HCT116 (cell line): ENCODE results near the gene TMEM151A. TPM values are rescaled to one million over a fixed set of nuclear protein-coding genes. Genes with fewer than 3 reads are reported as not detected.

Source experiments
- ATAC-seq: fragments of 200-7000 bp; cut with Tn5 transposase; 2 replicates; pipeline ENCODE4 v1.9.1; 2020; ENCODE audit warnings: mild to moderate bottlenecking, moderate library complexity
- BruUV-seq: library from RNA; stranded (reverse); fragments of 400-500 nt; replicated peaks from 2 replicates; lab custom pipeline; 2021; lab: Mats Ljungman, UMichigan
- CTCF ChIA-PET: fragments of 300-600 bp; sonication (Branson Sonifier 250); formaldehyde crosslinking; loops from one replicate; lab custom pipeline; 2021; ENCODE audit warnings: antibody characterized with exemption; lab: Charles Lee
- POLR2A ChIA-PET: fragments of 300-600, 350-600 bp; sonication (Branson Sonifier 250); formaldehyde crosslinking; loops from one replicate; lab custom pipeline; 2021; ENCODE audit warnings: antibody characterized with exemption; lab: Charles Lee
- RAD21 ChIA-PET, 2 experiments: fragments of 300-600 bp; sonication (Branson Sonifier 250); formaldehyde crosslinking; loops; one replicate each; lab custom pipeline; 2023; ENCODE audit warnings: low total read pairs in 2 of 2; ENCODE audit not compliant: uncharacterized antibody in 2 of 2, unreplicated experiment in 2 of 2, low non-redundant PET in 1 of 2; lab: Charles Lee
- DNase-seq: peaks from one replicate; pipeline ENCODE4 v3.0.0-alpha.2; 2010; ENCODE audit warnings: low read depth, low spot score
- H2AFZ ChIP-seq: fragments of 200-600 bp; shearing (Covaris generic), sonication (generic); 2 replicates; pipeline ENCODE4 v1.6.1; 2017; ENCODE audit warnings: low read depth, mixed run types, mixed read lengths, antibody characterized with exemption, low read length; ENCODE audit not compliant: poor library complexity, severe bottlenecking
- H3K27ac ChIP-seq: 2 replicates; pipeline ENCODE4 v1.5.1; 2012; ENCODE audit warnings: low read depth, low read length
- H3K27me3 ChIP-seq: fragments of 200-600 bp; sonication (generic); 2 replicates; pipeline ENCODE4 v1.6.1; 2016; ENCODE audit warnings: mixed run types, low read length, mixed read lengths; ENCODE audit not compliant: insufficient read depth
- H3K36me3 ChIP-seq, 2 experiments: fragments of 200-500 bp in 1 of 2; fragments of 200-600 bp in 1 of 2; sonication (Bioruptor generic) in 1 of 2; sonication (generic) in 1 of 2; 2 replicates each; pipeline versions ENCODE4 v1.5.1 to v1.6.1; 2014 to 2016; ENCODE audit warnings: low read length in 2 of 2, inconsistent platforms in 1 of 2, mixed read lengths in 1 of 2, mixed run types in 1 of 2; ENCODE audit not compliant: insufficient read depth in 2 of 2, control insufficient read depth in 1 of 2
- H3K4me1 ChIP-seq, 2 experiments: fragments of 200-600 bp in 1 of 2; sonication (generic) in 1 of 2; 2 replicates each; pipeline versions ENCODE4 v1.5.1 to v1.6.1; 2012 to 2017; ENCODE audit warnings: low read length in 2 of 2, inconsistent platforms in 1 of 2, mild to moderate bottlenecking in 1 of 2, mixed read lengths in 1 of 2, mixed run types in 1 of 2, moderate library complexity in 1 of 2; ENCODE audit not compliant: insufficient read depth in 2 of 2, control insufficient read depth in 1 of 2
- H3K4me2 ChIP-seq: fragments of 200-600 bp; sonication (generic); 2 replicates; pipeline ENCODE4 v1.6.1; 2017; ENCODE audit warnings: mixed run types, low read length, mixed read lengths
- H3K4me3 ChIP-seq, 2 experiments: fragments of 200-600 bp in 1 of 2; sonication (generic) in 1 of 2; replicated peaks in 1 of 2; 2 replicates each; pipeline ENCODE4 v1.5.1; 2011 to 2016; ENCODE audit warnings: low read length in 2 of 2, control low read depth in 1 of 2, low read depth in 1 of 2, mild to moderate bottlenecking in 1 of 2, mixed read lengths in 1 of 2, mixed run types in 1 of 2
- H3K79me2 ChIP-seq: fragments of 200-600 bp; sonication (generic); 2 replicates; pipeline ENCODE4 v1.6.1; 2017; ENCODE audit warnings: mild to moderate bottlenecking, mixed run types, low read length, moderate library complexity, mixed read lengths; ENCODE audit not compliant: insufficient read depth
- H3K9ac ChIP-seq: fragments of 200-600 bp; sonication (generic); 2 replicates; pipeline ENCODE4 v1.6.1; 2016; ENCODE audit warnings: low read length, mixed read lengths
- H3K9me2 ChIP-seq: fragments of 200-600 bp; sonication (generic), shearing (Covaris generic); 2 replicates; pipeline ENCODE4 v1.6.1; 2017; ENCODE audit warnings: mixed run types, mild to moderate bottlenecking, moderate library complexity; ENCODE audit not compliant: insufficient read depth
- H3K9me3 ChIP-seq, 2 experiments: fragments of 200-500 bp in 1 of 2; fragments of 200-600 bp in 1 of 2; sonication (Bioruptor generic) in 1 of 2; sonication (generic) in 1 of 2; 2 replicates each; pipeline ENCODE4 v1.6.1; 2014 to 2017; ENCODE audit warnings: low read length in 2 of 2, mixed read lengths in 2 of 2, inconsistent platforms in 1 of 2, low read depth in 1 of 2, mild to moderate bottlenecking in 1 of 2, mixed run types in 1 of 2, moderate library complexity in 1 of 2; ENCODE audit not compliant: control insufficient read depth in 1 of 2, insufficient read depth in 1 of 2
- H4K20me1 ChIP-seq: fragments of 200-600 bp; sonication (generic), shearing (Covaris generic); 2 replicates; pipeline ENCODE4 v1.6.1; 2017; ENCODE audit warnings: mixed run types, mild to moderate bottlenecking, moderate library complexity; ENCODE audit not compliant: insufficient read depth
- CBX3 ChIP-seq: IDR thresholded peaks from 2 replicates; pipeline ENCODE4 v1.6.1; 2012; ENCODE audit warnings: low read depth
- EGR1 ChIP-seq: IDR thresholded peaks from 2 replicates; pipeline ENCODE4 v1.6.1; 2012; ENCODE audit warnings: low read depth
- EZH2 ChIP-seq: fragments of 200-600 bp; sonication (generic); IDR thresholded peaks from 2 replicates; pipeline ENCODE4 v1.6.1; 2017; ENCODE audit warnings: antibody characterized with exemption, mixed run types
- EZH2phosphoT487 ChIP-seq: fragments of 200-600 bp; IDR thresholded peaks from 2 replicates; pipeline ENCODE4 v1.6.1; 2018; ENCODE audit warnings: antibody characterized with exemption, borderline replicate concordance
- JUND ChIP-seq: IDR thresholded peaks from 2 replicates; pipeline ENCODE4 v1.6.1; 2012
- RAD21 ChIP-seq: IDR thresholded peaks from 2 replicates; pipeline ENCODE4 v1.6.1; 2012; ENCODE audit warnings: low read depth, mild to moderate bottlenecking
- SIN3A ChIP-seq: IDR thresholded peaks from 2 replicates; pipeline ENCODE4 v1.6.1; 2012; ENCODE audit warnings: low read depth
- YY1 ChIP-seq: IDR thresholded peaks from 2 replicates; pipeline ENCODE4 v1.6.1; 2011; ENCODE audit warnings: low read length, low read depth, moderate library complexity, mild to moderate bottlenecking; ENCODE audit not compliant: insufficient replicate concordance; ENCODE audit errors: extremely low read depth
- ZFX ChIP-seq: fragments of 450-650 bp; IDR thresholded peaks from 2 replicates; pipeline ENCODE4 v1.6.1; 2017
- ZNF274 ChIP-seq: fragments of 200-500 bp; sonication (Bioruptor generic); IDR thresholded peaks from 2 replicates; pipeline ENCODE4 v1.6.1; 2014; ENCODE audit warnings: mild to moderate bottlenecking, low read depth, low read length, inconsistent platforms
- intact Hi-C: fragments of 100-400 bp; cut with micrococcal nuclease; formaldehyde crosslinking; loops from 2 replicates; pipeline ENCODE4 v1.10.0; 2022
- total RNA-seq: library from RNA; stranded (reverse); gene quantifications from one replicate; pipeline ENCODE4 v1.2.1, GENCODE V29; 2021; ENCODE audit not compliant: unreplicated experiment
- TF ChIP-seq, protein P1 (sequence below): IDR thresholded peaks from 2 replicates; pipeline ENCODE4 v1.6.1; 2011; ENCODE audit warnings: mild to moderate bottlenecking, low read length, moderate library complexity; ENCODE audit not compliant: insufficient replicate concordance; ENCODE audit errors: extremely low read depth
- TF ChIP-seq, protein P2 (sequence below): IDR thresholded peaks from 2 replicates; pipeline ENCODE4 v1.6.1; 2012

TMEM151A gene
- total RNA-seq, 1 experiment from 2014 or later, result 5.9 TPM

DNA sequence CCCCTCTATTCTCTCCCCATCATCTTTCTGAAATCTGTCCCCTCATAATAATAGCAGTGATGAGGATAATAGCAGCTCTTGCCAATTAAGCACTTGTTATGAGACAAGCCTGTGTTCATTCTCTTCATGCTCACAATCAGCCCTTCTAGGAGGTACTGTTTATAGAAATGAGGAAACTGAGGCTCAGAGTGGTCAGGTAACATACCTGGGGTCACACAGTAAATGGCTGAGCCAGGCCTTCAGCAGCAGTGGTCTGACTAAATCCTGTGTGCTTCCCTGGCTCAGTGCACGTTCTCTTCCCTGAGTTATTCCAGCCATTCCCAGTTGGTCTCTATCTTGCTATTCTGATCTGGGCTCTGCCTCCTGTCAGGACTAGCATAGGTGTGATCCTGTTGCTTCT lies 17.5 kb upstream of the TMEM151A start:
- Histone ChIP-seq H3K4me2 (no peak overlapping the region), H3K27ac (no peak overlapping the region), H2AFZ (no peak overlapping the region), H3K9me2 (no peaks in the 10 kb centered on the region)
- ChIA-PET POLR2A (no interaction called here), CTCF (no interaction called here)
- no TSS peak for BruUV-seq
- intact Hi-C loops, result no loop called here
- no peak for TF ChIP-seq RAD21
- no peak for TF ChIP-seq EZH2phosphoT487
- TF ChIP-seq ZFX, result no peak
- TF ChIP-seq, protein P1, sequence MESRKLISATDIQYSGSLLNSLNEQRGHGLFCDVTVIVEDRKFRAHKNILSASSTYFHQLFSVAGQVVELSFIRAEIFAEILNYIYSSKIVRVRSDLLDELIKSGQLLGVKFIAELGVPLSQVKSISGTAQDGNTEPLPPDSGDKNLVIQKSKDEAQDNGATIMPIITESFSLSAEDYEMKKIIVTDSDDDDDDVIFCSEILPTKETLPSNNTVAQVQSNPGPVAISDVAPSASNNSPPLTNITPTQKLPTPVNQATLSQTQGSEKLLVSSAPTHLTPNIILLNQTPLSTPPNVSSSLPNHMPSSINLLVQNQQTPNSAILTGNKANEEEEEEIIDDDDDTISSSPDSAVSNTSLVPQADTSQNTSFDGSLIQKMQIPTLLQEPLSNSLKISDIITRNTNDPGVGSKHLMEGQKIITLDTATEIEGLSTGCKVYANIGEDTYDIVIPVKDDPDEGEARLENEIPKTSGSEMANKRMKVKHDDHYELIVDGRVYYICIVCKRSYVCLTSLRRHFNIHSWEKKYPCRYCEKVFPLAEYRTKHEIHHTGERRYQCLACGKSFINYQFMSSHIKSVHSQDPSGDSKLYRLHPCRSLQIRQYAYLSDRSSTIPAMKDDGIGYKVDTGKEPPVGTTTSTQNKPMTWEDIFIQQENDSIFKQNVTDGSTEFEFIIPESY, result no peak
- TF ChIP-seq, all 23 proteins: peak for 0
- Histone ChIP-seq H3K79me2 (peaks cover 25% of the 10 kb centered on the region), H3K9ac (no peak overlapping the region), H3K27me3 (no peaks in the 10 kb centered on the region), H3K36me3 (peaks cover 18 to 20% of the 10 kb centered on the region in 2 experiments; a peak in 3 of 4 replicates), H3K9me3 (no peaks in the 10 kb centered on the region), H3K4me3 (no peak overlapping the region), H4K20me1 (no peaks in the 10 kb centered on the region), H3K4me1 (peaks cover 6 to 8% of the 10 kb centered on the region in 2 experiments)
- DNase-seq (no peak), ATAC-seq (no peak)
- RAD21 ChIA-PET, result no interaction called here

DNA sequence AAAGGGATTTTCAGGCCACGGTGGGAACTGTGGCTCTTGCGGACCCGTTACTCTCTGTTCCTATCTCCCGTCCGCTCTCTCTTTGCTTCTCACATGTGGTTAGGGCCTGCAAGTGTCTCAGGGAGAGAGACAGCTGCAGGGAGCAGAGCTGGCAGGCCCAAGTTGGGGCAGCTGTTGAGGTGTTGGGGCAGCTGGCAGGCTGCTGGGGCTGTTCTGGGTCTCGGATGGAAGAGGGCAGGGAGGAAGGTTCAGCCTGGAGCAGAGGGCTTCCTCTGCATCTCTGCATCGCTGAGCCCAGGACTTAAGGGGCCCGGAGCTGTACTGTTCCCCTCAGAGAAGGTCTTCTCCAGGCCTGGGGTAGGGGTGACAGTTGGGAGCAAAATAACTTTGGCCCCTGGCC lies 16.3 kb upstream of the TMEM151A start:
- H3K9ac ChIP-seq, result no peak overlapping the region
- CTCF ChIA-PET, result no interaction called here
- peaks cover 18 to 20% of the 10 kb centered on the region in 2 experiments; a peak in 3 of 4 replicates for H3K36me3 ChIP-seq
- H3K4me2 ChIP-seq, result no peak overlapping the region
- no peaks in the 10 kb centered on the region for H4K20me1 ChIP-seq
- H3K4me1 ChIP-seq, result no peaks in the 10 kb centered on the region; a peak in 1 of 4 replicates
- no peaks in the 10 kb centered on the region for H3K9me2 ChIP-seq
- no TSS peak for BruUV-seq
- H3K27me3 ChIP-seq, result no peaks in the 10 kb centered on the region
- no peaks in the 10 kb centered on the region for H3K9me3 ChIP-seq
- intact Hi-C loops, result no loop called here
- no peak overlapping the region for H3K27ac ChIP-seq
- H3K79me2 ChIP-seq, result peaks cover 13% of the 10 kb centered on the region
- no peak overlapping the region for H3K4me3 ChIP-seq
- no peak overlapping the region for H2AFZ ChIP-seq
- TF ChIP-seq SIN3A (no peak), EZH2 (no peak), EGR1 (no peak), YY1 (no peak), JUND (no peak), ZNF274 (no peak), CBX3 (no peak), ZFX (no peak)
- TF ChIP-seq, protein P1, result no peak
- TF ChIP-seq, protein P2, sequence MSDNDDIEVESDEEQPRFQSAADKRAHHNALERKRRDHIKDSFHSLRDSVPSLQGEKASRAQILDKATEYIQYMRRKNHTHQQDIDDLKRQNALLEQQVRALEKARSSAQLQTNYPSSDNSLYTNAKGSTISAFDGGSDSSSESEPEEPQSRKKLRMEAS, result no peak
- RAD21 ChIA-PET, result no interaction called here
- no peak for DNase-seq
- ATAC-seq, result no peak
- POLR2A ChIA-PET, result no interaction called here
